ENCODE data around the gene FILIP1. TPM values are rescaled to one million over a fixed set of nuclear protein-coding genes. Genes with fewer than 3 reads are reported as not detected.

FILIP1 gene
- total RNA-seq, 2 donors from 2014 or later: 78.2 to 117 TPM

- Histone ChIP-seq H3K4me1 (peaks cover 0 to 74% of the 10 kb centered on the region in 2 donors), H3K36me3 (no peaks in the 10 kb centered on the region), H3K27me3 (no peaks in the 10 kb centered on the region), H3K27ac (no peak overlapping the region), H3K4me3 (no peak overlapping the region), H3K9me3 (no peaks in the 10 kb centered on the region)
- no peak for TF ChIP-seq CTCF (IDR thresholded peaks at IDR 0.05)
- no peak for DNase-seq (ENCODE audit: low spot score)
These were observed 215.0 kb downstream of the FILIP1 start for GRCh38 chr6:75278474-75279077.

GRCh38 chr6:75275067-75275466 is 218.5 kb downstream of the FILIP1 start:
- no peak for TF ChIP-seq CTCF (IDR thresholded peaks at IDR 0.05)
- Histone ChIP-seq H3K36me3 (peaks cover 6% of the 10 kb centered on the region), H3K9me3 (no peaks in the 10 kb centered on the region), H3K27ac (no peak overlapping the region), H3K4me3 (no peak overlapping the region), H3K4me1 (peaks cover 0 to 49% of the 10 kb centered on the region in 2 donors), H3K27me3 (no peaks in the 10 kb centered on the region)
- no peak for DNase-seq (ENCODE audit: low spot score)

GRCh38 chr6:75273009-75273408 is 220.6 kb downstream of the FILIP1 start:
- H3K27ac ChIP-seq: no peak overlapping the region
- peaks cover 6% of the 10 kb centered on the region for H3K36me3 ChIP-seq
- H3K4me1 ChIP-seq: peaks cover 0 to 37% of the 10 kb centered on the region in 2 donors
- H3K4me3 ChIP-seq: no peak overlapping the region
- H3K27me3 ChIP-seq: no peaks in the 10 kb centered on the region
- DNase-seq (ENCODE audit: low spot score): no peak
- no peak for TF ChIP-seq CTCF (IDR thresholded peaks at IDR 0.05)
- no peaks in the 10 kb centered on the region for H3K9me3 ChIP-seq

GRCh38 chr6:75272145-75272840 is 221.3 kb downstream of the FILIP1 start:
- Histone ChIP-seq H3K36me3 (peaks cover 6% of the 10 kb centered on the region), H3K4me1 (peaks cover 0 to 39% of the 10 kb centered on the region in 2 donors)
- TF ChIP-seq CTCF (IDR thresholded peaks at IDR 0.05): no peak

GRCh38 chr6:75268988-75269354 is 224.6 kb downstream of the FILIP1 start:
- no peak for TF ChIP-seq CTCF (IDR thresholded peaks at IDR 0.05)
- no peak overlapping the region for H3K4me3 ChIP-seq
- no peaks in the 10 kb centered on the region for H3K27me3 ChIP-seq
- H3K27ac ChIP-seq: no peak overlapping the region
- DNase-seq (ENCODE audit: low spot score): no peak
- peaks cover 15% of the 10 kb centered on the region for H3K36me3 ChIP-seq
- H3K4me1 ChIP-seq: peaks cover 0 to 28% of the 10 kb centered on the region in 2 donors
- H3K9me3 ChIP-seq: no peaks in the 10 kb centered on the region

More at GRCh38 chr6:75272145-75272840, 221.3 kb downstream of the FILIP1 start:
- H3K27me3 ChIP-seq: no peaks in the 10 kb centered on the region
- H3K4me3 ChIP-seq: no peak overlapping the region
- no peaks in the 10 kb centered on the region for H3K9me3 ChIP-seq
- peak overlapping the region in 1 of 2 donors; percentile 24 for H3K27ac ChIP-seq
- no peak for DNase-seq (ENCODE audit: low spot score)
